B cell (primary cell): ENCODE data around the gene SLC7A7. TPM values are rescaled to one million over a fixed set of nuclear protein-coding genes. Genes with fewer than 3 reads are reported as not detected.

Experiments used
- ATAC-seq: fragments of 200-7000 bp; cut with Tn5 transposase; one replicate; pipeline ENCODE4 v1.10.0; 2021; ENCODE audit warnings: low read depth, mild to moderate bottlenecking, moderate number of reproducible peaks, moderate library complexity
- CTCF ChIA-PET: fragments of 350-600 bp; sonication (Branson Sonifier 250); formaldehyde crosslinking; loops from one replicate; lab custom pipeline; 2021; ENCODE audit warnings: antibody characterized with exemption, inconsistent platforms; lab: Charles Lee
- POLR2A ChIA-PET: fragments of 350-600 bp; sonication (Branson Sonifier 250); formaldehyde crosslinking; loops from one replicate; lab custom pipeline; 2021; ENCODE audit warnings: antibody characterized with exemption; lab: Charles Lee
- DNase-seq: peaks from one replicate; pipeline ENCODE4 v3.0.0; 2013
- H2AFZ ChIP-seq: 2 replicates; pipeline ENCODE4 v1.6.1; 2012; ENCODE audit warnings: mild to moderate bottlenecking, low read depth, low read length; ENCODE audit not compliant: insufficient read depth, poor library complexity, severe bottlenecking
- H3K27ac ChIP-seq, 2 donors: 1 replicate in 1 of 2; 2 replicates in 1 of 2; pipeline ENCODE4 v1.5.1; 2012 to 2013; ENCODE audit warnings: low read length in 2 of 2, mild to moderate bottlenecking in 2 of 2, moderate library complexity in 1 of 2
- H3K27me3 ChIP-seq, 4 experiments: fragments of 200-600 bp in 1 of 4; sonication (generic) in 1 of 4; replicated peaks in 1 of 4; 1 replicate in 2 of 4; 2 replicates in 2 of 4; pipeline versions ENCODE4 v1.6.1 to v1.7.0; 2013 to 2016; ENCODE audit warnings: low read length in 3 of 4, mild to moderate bottlenecking in 2 of 4, mixed read lengths in 1 of 4, moderate library complexity in 1 of 4; ENCODE audit not compliant: insufficient read depth in 4 of 4, control insufficient read depth in 3 of 4; ENCODE audit errors: control extremely low read depth in 1 of 4
- H3K36me3 ChIP-seq, 2 experiments: replicated peaks in 1 of 2; 1 replicate in 1 of 2; 2 replicates in 1 of 2; pipeline versions ENCODE4 v1.6.1 to v1.7.1; 2013; ENCODE audit warnings: low read length in 1 of 2; ENCODE audit not compliant: insufficient read depth in 2 of 2, control insufficient read depth in 1 of 2; ENCODE audit errors: control extremely low read depth in 1 of 2, extremely low read depth in 1 of 2
- H3K4me1 ChIP-seq, 2 donors: fragments of 200-600 bp in 1 of 2; sonication (generic) in 1 of 2; 1 replicate in 1 of 2; 2 replicates in 1 of 2; pipeline versions ENCODE4 v1.5.1 to v1.6.1; 2013 to 2017; ENCODE audit warnings: low read length in 2 of 2; ENCODE audit not compliant: control insufficient read depth in 2 of 2, insufficient read depth in 2 of 2
- H3K4me2 ChIP-seq: replicated peaks from 2 replicates; pipeline ENCODE3; 2012; ENCODE audit warnings: mild to moderate bottlenecking, low read depth, low read length; ENCODE audit not compliant: poor library complexity, severe bottlenecking
- H3K4me3 ChIP-seq, 5 experiments: fragments of 200-600 bp in 1 of 5; sonication (generic) in 1 of 5; 1 replicate in 3 of 5; 2 replicates in 2 of 5; pipeline versions ENCODE4 v1.5.1 to v1.7.0; 2011 to 2016; ENCODE audit warnings: low read length in 4 of 5, mild to moderate bottlenecking in 4 of 5, low read depth in 2 of 5, control low read depth in 1 of 5, moderate library complexity in 1 of 5; ENCODE audit not compliant: insufficient read depth in 1 of 5; ENCODE audit errors: control extremely low read depth in 1 of 5, extremely low read depth in 1 of 5
- H3K79me2 ChIP-seq: fragments of 200-600 bp; sonication (generic); one replicate; pipeline ENCODE4 v1.6.0; 2016; ENCODE audit warnings: low read length; ENCODE audit not compliant: control insufficient read depth, insufficient read depth
- H3K9ac ChIP-seq: fragments of 200-600 bp; sonication (generic); 2 replicates; pipeline ENCODE4 v1.6.1; 2017; ENCODE audit warnings: mild to moderate bottlenecking, low read length, moderate library complexity
- H3K9me3 ChIP-seq, 3 donors: one replicate each; pipeline versions ENCODE4 v1.6.1 to v1.7.1; 2013; ENCODE audit warnings: low read length in 2 of 3; ENCODE audit not compliant: control insufficient read depth in 2 of 3, insufficient read depth in 1 of 3; ENCODE audit errors: control extremely low read depth in 1 of 3
- H4K20me1 ChIP-seq: 2 replicates; pipeline ENCODE4 v1.6.0; 2012; ENCODE audit warnings: mild to moderate bottlenecking, low read length; ENCODE audit not compliant: insufficient read depth, control insufficient read depth, poor library complexity, severe bottlenecking
- H3K27ac Mint-ChIP-seq: one replicate; pipeline ENCODE4 v1.8.0; 2021; ENCODE audit warnings: mixed read lengths
- H3K27me3 Mint-ChIP-seq: one replicate; pipeline ENCODE4 v1.8.0; 2021; ENCODE audit warnings: mixed read lengths
- H3K4me1 Mint-ChIP-seq: one replicate; pipeline ENCODE4 v1.8.0; 2021; ENCODE audit warnings: mixed read lengths
- H3K4me3 Mint-ChIP-seq: one replicate; pipeline ENCODE4 v1.8.0; 2021; ENCODE audit warnings: mixed read lengths
- H3K9me3 Mint-ChIP-seq: one replicate; pipeline ENCODE4 v1.8.0; 2022; ENCODE audit warnings: mixed read lengths; ENCODE audit not compliant: insufficient read depth
- CTCF ChIP-seq: fragments of 200-600 bp; IDR thresholded peaks from one replicate; pipeline ENCODE4 v1.8.0; 2022; ENCODE audit warnings: antibody characterized with exemption, mild to moderate bottlenecking
- EZH2 ChIP-seq: IDR thresholded peaks from 2 replicates; pipeline ENCODE4 v1.6.1; 2012; ENCODE audit warnings: borderline replicate concordance, low read depth, mild to moderate bottlenecking, moderate library complexity, low read length; ENCODE audit not compliant: insufficient read depth, poor library complexity, severe bottlenecking
- WGBS: methylation state at CpG from one replicate; pipeline ENCODE4 v1.1.5; 2013; ENCODE audit warnings: missing lambda C conversion rate; ENCODE audit not compliant: insufficient coverage; 5-methylcytosine and 5-hydroxymethylcytosine counted together
- intact Hi-C: fragments of 100-400 bp; cut with micrococcal nuclease; formaldehyde crosslinking; loops from one replicate; pipeline ENCODE4 v1.10.0; 2022
- polyA plus RNA-seq: library from polyadenylated mRNA; depleted of rRNA; stranded (reverse); fragments of >200 nt; gene quantifications from 2 replicates; pipeline ENCODE4 v1.2.3, GENCODE V29; 2012
- total RNA-seq, 2 donors: library from RNA; stranded (reverse); fragments of 120-200 nt in 1 of 2; gene quantifications; 1 replicate in 1 of 2; 2 replicates in 1 of 2; pipeline versions ENCODE4 v1.2.3 to v1.2.4, GENCODE V29; 2013 to 2022

Gene SLC7A7
- total and polyA plus RNA-seq, 2 donors (not counting 1 experiment from before 2014, with no cell fraction given) = 33.4 to 50.0 TPM

DNA sequence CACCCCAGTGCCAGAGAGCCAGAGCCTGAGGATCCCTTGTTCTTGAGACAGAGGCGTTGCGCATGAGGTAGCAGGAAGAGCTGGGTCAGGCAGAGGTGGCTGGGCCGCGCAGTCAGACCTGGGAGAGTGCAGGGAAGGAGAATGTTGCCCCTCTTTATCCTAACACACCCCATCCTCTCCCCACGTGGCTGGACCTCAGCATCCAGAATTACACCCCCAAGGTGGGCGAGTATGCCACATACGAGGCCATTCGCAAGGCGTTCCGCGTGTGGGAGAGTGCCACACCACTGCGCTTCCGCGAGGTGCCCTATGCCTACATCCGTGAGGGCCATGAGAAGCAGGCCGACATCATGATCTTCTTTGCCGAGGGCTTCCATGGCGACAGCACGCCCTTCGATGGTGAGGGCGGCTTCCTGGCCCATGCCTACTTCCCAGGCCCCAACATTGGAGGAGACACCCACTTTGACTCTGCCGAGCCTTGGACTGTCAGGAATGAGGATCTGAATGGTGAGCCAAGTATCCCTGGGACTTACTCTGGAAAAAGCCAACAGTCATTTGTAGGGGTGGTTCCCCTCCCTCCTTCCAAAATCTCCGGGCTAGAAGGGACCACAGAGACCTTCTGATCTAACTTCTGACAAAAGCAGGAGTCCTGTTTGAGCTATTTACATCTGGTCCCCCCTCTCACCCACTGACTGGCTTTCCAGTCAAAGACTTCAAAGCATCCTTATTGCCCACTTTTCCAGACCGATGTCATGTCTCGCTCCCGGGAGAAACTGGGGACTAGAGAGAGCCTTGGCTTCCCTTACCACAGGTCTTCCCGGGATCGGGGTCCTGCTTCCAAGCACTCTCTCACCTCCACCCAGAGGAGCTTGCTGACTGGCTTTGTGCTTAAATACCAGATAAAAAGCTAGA lies 27.2 kb upstream of the SLC7A7 start:
- Histone ChIP-seq H3K4me2 (no peak overlapping the region), H3K4me3 (no peak overlapping the region), H3K27me3 (peaks cover 0 to 33% (median 9%) of the 10 kb centered on the region in 4 experiments), H3K4me1 (peaks cover 8 to 9% of the 10 kb centered on the region in 2 donors), H3K27ac (no peak overlapping the region), H2AFZ (no peak overlapping the region), H3K9me3 (peaks cover 0 to 5% (median 0%) of the 10 kb centered on the region in 3 donors), H3K79me2 (no peaks in the 10 kb centered on the region), H3K36me3 (no peaks in the 10 kb centered on the region), H3K9ac (no peak overlapping the region), H4K20me1 (no peaks in the 10 kb centered on the region)
- peaks cover 5% of the 10 kb centered on the region for H3K4me1 Mint-ChIP-seq
- peaks cover 5% of the 10 kb centered on the region for H3K27me3 Mint-ChIP-seq
- DNase-seq (no peak), ATAC-seq (no peak)
- TF ChIP-seq CTCF (no peak), EZH2 (no peak)
- CTCF ChIA-PET = interaction anchor here (0.9 to 1.9 kb wide), 2 partner anchors 10 to 19 kb away, joined by 4 to 9 read pairs; no protein-coding TSS in a partner anchor
- POLR2A ChIA-PET = no interaction called here
- WGBS = 98% methylated on average over 25 of the region's 28 CpGs
- intact Hi-C loops = no loop called here
- no peaks in the 10 kb centered on the region for H3K9me3 Mint-ChIP-seq
- H3K27ac Mint-ChIP-seq = no peak overlapping the region
- H3K4me3 Mint-ChIP-seq = no peak overlapping the region

DNA sequence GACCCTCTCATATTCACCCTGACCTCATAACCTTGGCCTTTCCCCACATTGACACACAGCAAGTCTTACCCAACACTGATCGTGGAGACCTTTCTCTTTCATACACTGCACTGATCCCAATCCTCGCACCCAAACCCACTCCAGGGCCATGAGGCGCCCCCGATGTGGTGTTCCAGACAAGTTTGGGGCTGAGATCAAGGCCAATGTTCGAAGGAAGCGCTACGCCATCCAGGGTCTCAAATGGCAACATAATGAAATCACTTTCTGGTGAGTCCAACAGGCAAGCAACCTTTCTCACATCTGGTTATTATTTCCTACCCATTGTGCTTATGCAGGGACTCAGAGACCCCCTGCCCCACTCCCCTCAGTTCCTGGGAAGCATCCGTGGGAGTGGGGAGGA lies 26.5 kb upstream of the SLC7A7 start:
- Histone ChIP-seq H3K36me3 (no peaks in the 10 kb centered on the region), H4K20me1 (no peaks in the 10 kb centered on the region), H3K4me3 (no peak overlapping the region), H3K79me2 (no peaks in the 10 kb centered on the region), H3K27me3 (peaks cover 0 to 35% (median 11%) of the 10 kb centered on the region in 4 experiments), H3K4me2 (no peak overlapping the region), H3K27ac (no peak overlapping the region), H3K9me3 (peaks cover 0 to 5% (median 0%) of the 10 kb centered on the region in 3 donors), H3K4me1 (peaks cover 12 to 15% of the 10 kb centered on the region in 2 donors), H2AFZ (no peak overlapping the region), H3K9ac (no peak overlapping the region)
- ChIA-PET CTCF (interaction anchor here (1.9 kb wide), 1 partner anchor 11 kb away, joined by 9 read pairs; no protein-coding TSS in a partner anchor), POLR2A (no interaction called here)
- Mint-ChIP-seq H3K27ac (peak overlapping the region; percentile 5), H3K4me3 (no peak overlapping the region), H3K27me3 (peaks cover 4% of the 10 kb centered on the region), H3K9me3 (no peaks in the 10 kb centered on the region), H3K4me1 (peaks cover 9% of the 10 kb centered on the region)
- no peak for DNase-seq
- WGBS = 92% methylated on average over 7 of the region's 8 CpGs
- intact Hi-C loops = no loop called here
- ATAC-seq = no peak
- no peak for TF ChIP-seq EZH2
- no peak for TF ChIP-seq CTCF
